Activated CD4-positive, alpha-beta T cell treated with anti-CD3 and anti-CD28 coated beads, Interleukin-2, amount 50 U/mL, for 24 hours (primary cell): ENCODE measurements around the gene MORN5.

Experiments used
- DNase-seq, 2 donors: peaks; one replicate each; pipeline ENCODE4 v3.0.0-alpha.2; 2020; ENCODE audit warnings: low read depth in 1 of 2, low spot score in 1 of 2

The MORN5 gene

GRCh38 chr9:122228191-122228567 lies 68.5 kb downstream of the MORN5 start:
- DNase-seq: no peak

DNA sequence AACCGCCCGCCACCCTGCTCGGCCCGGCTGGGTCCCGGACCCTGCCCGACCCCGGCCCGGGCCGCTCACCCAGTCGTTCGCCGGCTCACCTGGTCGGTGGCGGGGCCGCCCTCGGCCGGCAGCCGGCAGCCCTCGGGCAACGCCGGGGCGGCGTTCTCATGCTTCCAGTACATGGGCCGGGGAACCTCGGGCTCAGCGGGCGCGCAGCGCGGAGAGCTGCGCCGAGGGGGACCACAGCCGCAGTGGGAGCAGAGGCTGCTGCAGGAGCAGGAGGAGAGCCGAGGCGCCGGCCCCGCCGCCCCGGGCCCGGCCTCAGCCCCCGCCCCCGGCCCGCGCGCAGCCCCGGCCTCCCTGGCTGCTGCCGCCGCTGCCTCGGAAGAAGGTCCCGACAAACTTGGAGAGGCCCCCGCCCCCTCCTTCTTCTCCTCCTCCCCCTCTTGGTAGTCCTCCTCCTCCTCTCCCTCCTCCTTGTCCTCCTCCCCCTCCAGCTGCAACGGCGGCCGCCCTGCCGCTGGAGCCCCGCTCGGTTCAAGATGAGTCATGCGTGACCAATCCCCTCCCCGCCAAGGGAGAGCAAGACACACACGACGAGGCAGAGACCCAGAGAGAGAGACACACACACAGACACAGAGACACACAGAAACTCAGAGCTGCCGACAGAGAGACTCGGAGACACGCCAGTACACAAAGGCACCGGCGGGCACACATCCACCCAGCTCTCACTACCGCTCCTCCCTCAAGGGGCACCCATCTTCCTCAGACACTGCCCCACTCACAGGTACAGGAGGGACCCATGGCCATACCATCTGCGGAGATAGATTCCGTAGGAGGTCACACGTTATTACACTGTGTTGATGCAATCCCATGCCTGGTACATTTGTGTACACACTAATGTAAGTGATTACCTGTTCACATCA lies 69.1 kb downstream of the MORN5 start, which contains the start of gene LHX6:
TSS of gene LHX6 (minus strand) at position 390 of the 917 bp plus-strand sequence. CDS start at position 173, 217 bp downstream.
- DNase-seq: no peak

GRCh38 chr9:122229485-122229837 lies 69.8 kb downstream of the MORN5 start:
- DNase-seq: no peak

- no peak for DNase-seq
Measured at GRCh38 chr9:122232796-122233306, 73.1 kb downstream of the MORN5 start.

GRCh38 chr9:122234022-122234748 lies 74.5 kb downstream of the MORN5 start:
- DNase-seq: no peak

- DNase-seq: no peak
Measured at GRCh38 chr9:122236681-122237080, 77.0 kb downstream of the MORN5 start.

- DNase-seq: no peak
Measured at GRCh38 chr9:122239722-122240121, 80.0 kb downstream of the MORN5 start.

DNA sequence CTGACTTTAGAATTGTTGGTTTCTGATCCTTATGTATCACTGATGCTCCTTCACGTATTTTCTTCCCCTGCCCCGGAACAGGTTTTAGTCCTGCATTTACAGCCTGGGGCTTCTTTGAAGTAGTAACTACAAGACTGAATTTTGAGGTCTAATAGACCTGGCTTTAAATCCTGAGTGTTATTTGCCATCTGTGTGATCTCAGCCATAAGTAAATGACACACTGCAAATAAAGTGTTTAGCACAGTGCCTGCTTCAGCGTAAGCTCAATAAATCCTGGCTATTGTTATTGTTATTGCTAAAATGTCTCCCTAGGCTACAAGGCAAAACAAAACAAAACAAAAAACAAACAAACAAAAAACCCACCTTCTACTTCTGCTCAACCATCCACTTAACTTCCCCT lies 84.6 kb downstream of the MORN5 start:
- DNase-seq: no peak

GRCh38 chr9:122246666-122247065 lies 87.0 kb downstream of the MORN5 start:
- DNase-seq: no peak

- DNase-seq: no peak
Measured at GRCh38 chr9:122248448-122248865, 88.7 kb downstream of the MORN5 start.
